K562 (cell line): Measurements from ENCODE around the gene GHDC.

Experiments used
- CBFA2T3 ChIP-seq: fragments of 450-650 bp; IDR thresholded peaks from 2 replicates; pipeline ENCODE4 v1.6.1; 2017
- CLOCK ChIP-seq: fragments of 250-450 bp; sonication (Bioruptor Pico); IDR thresholded peaks from 2 replicates; pipeline ENCODE4 v1.4.0; 2020; ENCODE audit warnings: mild to moderate bottlenecking, moderate library complexity, borderline replicate concordance
- CTCF ChIP-seq, 3 experiments: IDR thresholded peaks in 2 of 3; conservative IDR thresholded peaks in 1 of 3; 2 replicates each; pipeline ENCODE4 v1.5.1; 2011 to 2012; ENCODE audit warnings: low read length in 3 of 3, mild to moderate bottlenecking in 3 of 3, control low read depth in 2 of 3, improper control_type of control experiment in 1 of 3, inconsistent platforms in 1 of 3, low read depth in 1 of 3, mixed read lengths in 1 of 3, moderate library complexity in 1 of 3; ENCODE audit not compliant: insufficient read depth in 2 of 3
- ESRRB ChIP-seq: fragments of 250-450 bp; sonication (Bioruptor Pico); IDR thresholded peaks from 2 replicates; pipeline ENCODE4 v1.5.0; 2020; ENCODE audit warnings: mild to moderate bottlenecking, moderate library complexity, borderline replicate concordance
- STAT5A ChIP-seq: IDR thresholded peaks from 2 replicates; pipeline ENCODE4 v1.6.1; 2012; ENCODE audit warnings: low read length, inconsistent platforms, borderline replicate concordance
- TRIM28 ChIP-seq: fragments of 450-650 bp; IDR thresholded peaks from 2 replicates; pipeline ENCODE4 v1.6.1; 2017

GRCh38 chr17:42165751-42166150 lies 28.5 kb downstream of the GHDC start:
- TF ChIP-seq TRIM28: no peak
- TF ChIP-seq CLOCK (CRISPR knock-in tag): no peak
- no peak for TF ChIP-seq STAT5A
- TF ChIP-seq ESRRB: no peak
- no peak for TF ChIP-seq CTCF (IDR thresholded peaks at IDR 0.05 in 2 of 3, conservative IDR thresholded peaks at IDR 0.05 in 1 of 3; ENCODE audit: insufficient read depth in 2 of 3, low read depth in 1 of 3, low read length in 3 of 3)
- no peak for TF ChIP-seq CBFA2T3
